Skin epidermis (tissue), 12 donors: ENCODE results near the gene GDF9.
A peak's percentile ranks its signal among the peaks of the same experiment; 100 is the strongest.

Experiments
- H3K27ac ChIP-seq, 21 experiments: fragments of 200-600 bp; sonication (generic) in 11 of 21; one replicate each; pipeline ENCODE4 v1.5.0; 2020; ENCODE audit warnings: mild to moderate bottlenecking in 3 of 21, inconsistent platforms in 2 of 21, moderate library complexity in 2 of 21
- H3K4me3 ChIP-seq, 7 experiments: fragments of 200-600 bp; sonication (generic) in 2 of 7; one replicate each; pipeline ENCODE4 v1.5.0; 2020; ENCODE audit warnings: inconsistent platforms in 2 of 7, mild to moderate bottlenecking in 2 of 7, moderate library complexity in 1 of 7

GDF9 gene

GRCh38 chr5:132823481-132824050 is 42.7 kb downstream of the GDF9 start:
- Histone ChIP-seq H3K27ac (no peak overlapping the region), H3K4me3 (peak overlapping the region in 2 of 7 experiments; percentile 5 to 19)

- Histone ChIP-seq H3K27ac (no peak overlapping the region), H3K4me3 (peak overlapping the region in 4 of 7 experiments; percentile 5 to 22 (median 18))
Measured at GRCh38 chr5:132822650-132823480, 43.4 kb downstream of the GDF9 start.

GRCh38 chr5:132821791-132822190 is 44.5 kb downstream of the GDF9 start:
- Histone ChIP-seq H3K27ac (peak overlapping the region in 1 of 21 experiments; percentile 57), H3K4me3 (no peak overlapping the region)

GRCh38 chr5:132821350-132821749 is 44.9 kb downstream of the GDF9 start:
- H3K4me3 ChIP-seq = no peak overlapping the region
- peak overlapping the region in 1 of 21 experiments; percentile 57 for H3K27ac ChIP-seq

GRCh38 chr5:132820162-132820754 is 46.0 kb downstream of the GDF9 start:
- H3K27ac ChIP-seq = no peak overlapping the region
- H3K4me3 ChIP-seq = peak overlapping the region in 1 of 7 experiments; percentile 25

- Histone ChIP-seq H3K4me3 (peak overlapping the region in 2 of 7 experiments; percentile 20 to 25), H3K27ac (no peak overlapping the region)
Measured at GRCh38 chr5:132819468-132819867, 46.8 kb downstream of the GDF9 start.

- Histone ChIP-seq H3K4me3 (no peak overlapping the region), H3K27ac (no peak overlapping the region)
Measured at GRCh38 chr5:132817011-132817410, 49.3 kb downstream of the GDF9 start.

GRCh38 chr5:132816554-132816953 is 49.7 kb downstream of the GDF9 start:
- Histone ChIP-seq H3K27ac (no peak overlapping the region), H3K4me3 (no peak overlapping the region)

- H3K4me3 ChIP-seq = no peak overlapping the region
- no peak overlapping the region for H3K27ac ChIP-seq
Measured at GRCh38 chr5:132816083-132816482, 50.2 kb downstream of the GDF9 start.

- Histone ChIP-seq H3K4me3 (no peak overlapping the region), H3K27ac (no peak overlapping the region)
Measured at GRCh38 chr5:132815454-132815853, 50.8 kb downstream of the GDF9 start.

- Histone ChIP-seq H3K27ac (no peak overlapping the region), H3K4me3 (peak overlapping the region in 1 of 7 experiments; percentile 30)
Measured at GRCh38 chr5:132814503-132815294, 51.6 kb downstream of the GDF9 start.

GRCh38 chr5:132813599-132814502 is 52.4 kb downstream of the GDF9 start:
- Histone ChIP-seq H3K4me3 (peak overlapping the region; percentile 1 to 34 (median 23)), H3K27ac (no peak overlapping the region)

GRCh38 chr5:132812781-132813598 is 53.3 kb downstream of the GDF9 start, which contains the start of gene SOWAHA:
Gene SOWAHA, plus strand, starts transcription at chr5:132813302. Its CDS starts 320 bp downstream, at chr5:132813622.
- no peak within 1 kb of the TSS for H3K27ac ChIP-seq

GRCh38 chr5:132812123-132812765 is 54.0 kb downstream of the GDF9 start:
- Histone ChIP-seq H3K27ac (no peak overlapping the region), H3K4me3 (no peak overlapping the region)

More at GRCh38 chr5:132812781-132813598, 53.3 kb downstream of the GDF9 start, which contains the start of gene SOWAHA:
- peak within 1 kb of the TSS; percentile 1 to 34 (median 23) for H3K4me3 ChIP-seq
